Activated B cell treated with CpG ODN at 0.5 μM for 24 hours (primary cell): ENCODE data around the gene ALDH3A2. TPM values are rescaled to one million over a fixed set of nuclear protein-coding genes. Genes with fewer than 3 reads are reported as not detected.
A peak's percentile ranks its signal among the peaks of the same experiment; 100 is the strongest.

Experiments
- ATAC-seq: fragments of 200-7000 bp; cut with Tn5 transposase; one replicate; pipeline ENCODE4 v1.10.0; 2021; ENCODE audit warnings: low read depth, mild to moderate bottlenecking, moderate library complexity
- CTCF ChIA-PET: fragments of 350-600 bp; sonication (Branson Sonifier 250); formaldehyde crosslinking; loops from one replicate; lab custom pipeline; 2021; ENCODE audit warnings: antibody characterized with exemption; lab: Charles Lee
- POLR2A ChIA-PET: fragments of 350-600 bp; sonication (Branson Sonifier 250); formaldehyde crosslinking; loops from one replicate; lab custom pipeline; 2021; ENCODE audit warnings: antibody characterized with exemption; lab: Charles Lee
- DNase-seq: peaks from one replicate; pipeline ENCODE4 v3.0.0; 2022
- H3K27ac Mint-ChIP-seq: one replicate; pipeline ENCODE4 v1.8.0; 2020; ENCODE audit warnings: mixed read lengths
- H3K27me3 Mint-ChIP-seq: one replicate; pipeline ENCODE4 v1.8.0; 2021; ENCODE audit warnings: mixed read lengths
- H3K36me3 Mint-ChIP-seq: one replicate; pipeline ENCODE4 v1.8.0; 2021; ENCODE audit warnings: low read depth, mixed read lengths
- H3K4me1 Mint-ChIP-seq: one replicate; pipeline ENCODE4 v1.8.0; 2021; ENCODE audit warnings: mixed read lengths
- H3K4me3 Mint-ChIP-seq: one replicate; pipeline ENCODE4 v1.8.0; 2020; ENCODE audit warnings: mild to moderate bottlenecking, mixed read lengths
- H3K9me3 Mint-ChIP-seq: one replicate; pipeline ENCODE4 v1.8.0; 2020; ENCODE audit warnings: mixed read lengths
- CTCF ChIP-seq: fragments of 200-600 bp; IDR thresholded peaks from one replicate; pipeline ENCODE4 v1.8.0; 2022; ENCODE audit warnings: antibody characterized with exemption, mild to moderate bottlenecking
- intact Hi-C: fragments of 100-400 bp; cut with micrococcal nuclease; formaldehyde crosslinking; loops from one replicate; pipeline ENCODE4 v1.15.1; 2024
- total RNA-seq: library from RNA; stranded (reverse); gene quantifications from 2 replicates; pipeline ENCODE4 v1.2.3, GENCODE V29; 2022

The ALDH3A2 gene
- total RNA-seq, 1 donor from 2014 or later: 18.3 TPM

DNA sequence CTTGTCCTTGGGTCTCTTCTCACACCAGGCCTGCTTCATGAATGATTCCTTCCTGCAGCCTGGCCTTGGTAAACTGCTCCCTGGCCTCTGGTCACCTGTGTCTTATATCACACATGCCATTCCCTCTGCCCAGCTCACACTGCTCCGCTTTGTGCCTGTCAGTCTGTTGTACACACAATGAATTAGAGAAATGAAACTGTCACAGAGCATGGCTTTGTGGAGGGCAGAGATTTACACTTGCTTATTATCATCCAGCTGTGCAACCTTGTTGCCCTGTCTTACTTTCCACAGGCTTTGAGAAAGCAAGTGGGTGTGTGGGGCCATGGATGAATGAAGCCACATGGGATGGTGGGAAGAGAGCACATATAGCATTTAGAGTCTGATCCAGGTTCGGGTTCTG lies 22.4 kb downstream of the ALDH3A2 start:
- intact Hi-C loops: no loop called here
- no peak overlapping the region for H3K27ac Mint-ChIP-seq
- POLR2A ChIA-PET: interaction anchor here (1.6 kb wide), 1 partner anchor 22 kb away, joined by 5 read pairs; the partner anchor contains the start of gene ALDH3A2
- ATAC-seq (peak; percentile 76), DNase-seq (no peak)
- TF ChIP-seq CTCF: no peak
- CTCF ChIA-PET: interaction anchor here (1.0 kb wide), 1 partner anchor 92 kb away, joined by 3 read pairs; no protein-coding TSS in a partner anchor
- H3K4me1 Mint-ChIP-seq: peaks cover 18% of the 10 kb centered on the region
- H3K27me3 Mint-ChIP-seq: no peaks in the 10 kb centered on the region
- no peaks in the 10 kb centered on the region for H3K9me3 Mint-ChIP-seq
- peaks cover 13% of the 10 kb centered on the region for H3K36me3 Mint-ChIP-seq
- no peak overlapping the region for H3K4me3 Mint-ChIP-seq

GRCh38 chr17:19671433-19671832 lies 22.9 kb downstream of the ALDH3A2 start:
- H3K27me3 Mint-ChIP-seq: no peaks in the 10 kb centered on the region
- no peak for ATAC-seq
- TF ChIP-seq CTCF: no peak
- H3K4me1 Mint-ChIP-seq: peaks cover 18% of the 10 kb centered on the region
- DNase-seq: no peak
- H3K27ac Mint-ChIP-seq: no peak overlapping the region
- peaks cover 15% of the 10 kb centered on the region for H3K36me3 Mint-ChIP-seq
- no peaks in the 10 kb centered on the region for H3K9me3 Mint-ChIP-seq
- ChIA-PET POLR2A (interaction anchor here (1.6 kb wide), 1 partner anchor 23 kb away, joined by 5 read pairs; the partner anchor contains the start of gene ALDH3A2), CTCF (interaction anchor here (1.0 kb wide), 1 partner anchor 91 kb away, joined by 3 read pairs; no protein-coding TSS in a partner anchor)
- intact Hi-C loops: no loop called here
- no peak overlapping the region for H3K4me3 Mint-ChIP-seq

DNA sequence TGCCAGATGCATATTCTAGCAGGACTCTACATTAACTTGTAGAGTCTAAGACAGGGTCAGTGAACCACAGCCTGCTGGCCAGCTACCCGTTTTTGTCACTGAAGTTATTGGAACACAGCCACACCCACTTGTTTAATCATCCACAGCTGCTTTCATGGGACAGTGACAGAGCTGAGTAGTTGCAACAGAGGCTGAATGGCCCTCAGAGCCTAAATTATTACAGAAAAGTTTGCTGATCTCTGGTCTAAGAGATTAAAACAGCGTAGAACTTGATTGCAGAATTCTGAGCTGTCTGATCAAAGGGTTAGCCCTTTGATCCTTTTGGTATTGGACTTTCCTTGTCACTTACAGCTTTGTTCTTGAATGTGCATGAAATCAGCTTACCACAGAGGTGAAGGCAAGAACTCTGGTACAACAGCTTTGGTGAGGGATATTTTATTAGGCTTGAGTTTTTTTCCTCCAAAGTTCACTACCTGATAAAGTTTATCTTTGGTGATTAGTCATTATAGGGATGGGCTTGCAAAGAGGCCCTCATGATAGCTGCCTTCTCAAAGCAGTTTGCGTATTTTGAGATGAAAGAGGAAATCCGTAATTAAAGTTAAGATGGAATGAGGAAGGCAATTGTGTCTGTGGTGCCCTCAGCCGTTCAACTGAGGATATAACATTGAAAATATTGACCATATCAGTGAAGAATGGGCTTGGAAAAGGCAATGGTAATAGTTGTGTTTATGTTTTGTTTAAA lies 23.6 kb downstream of the ALDH3A2 start:
- DNase-seq: no peak

DNA sequence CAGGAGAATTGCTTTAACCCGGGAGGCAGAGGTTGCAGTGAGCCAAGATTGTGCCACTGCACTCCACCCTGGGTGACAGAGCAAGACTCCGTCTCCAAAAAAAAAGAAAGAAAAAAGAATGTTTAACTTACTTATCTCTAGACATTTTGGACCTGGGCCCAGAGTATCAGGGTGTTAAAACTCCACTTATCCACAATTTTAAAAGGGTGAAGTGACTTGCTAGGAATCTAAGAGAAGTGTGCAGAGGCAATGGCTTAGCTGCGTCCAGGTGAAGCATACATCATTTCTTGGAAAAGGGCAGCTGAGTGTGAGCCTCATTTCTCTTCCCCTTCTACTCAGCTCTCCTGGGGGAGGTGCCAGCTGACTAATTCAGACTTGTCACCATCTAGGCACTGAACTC lies 25.1 kb downstream of the ALDH3A2 start:
- CTCF ChIA-PET: no interaction called here
- Mint-ChIP-seq H3K27me3 (no peaks in the 10 kb centered on the region), H3K36me3 (peaks cover 20% of the 10 kb centered on the region)

More for the DNA sequence above, 23.6 kb downstream of the ALDH3A2 start:
- TF ChIP-seq CTCF: no peak
- no peak overlapping the region for H3K27ac Mint-ChIP-seq
- peaks cover 18% of the 10 kb centered on the region for H3K4me1 Mint-ChIP-seq
- peaks cover 18% of the 10 kb centered on the region for H3K36me3 Mint-ChIP-seq
- no peak for ATAC-seq
- no peaks in the 10 kb centered on the region for H3K9me3 Mint-ChIP-seq
- ChIA-PET CTCF (no interaction called here), POLR2A (no interaction called here)
- intact Hi-C loops: no loop called here
- H3K27me3 Mint-ChIP-seq: no peaks in the 10 kb centered on the region
- H3K4me3 Mint-ChIP-seq: no peak overlapping the region

More for the DNA sequence above, 25.1 kb downstream of the ALDH3A2 start:
- DNase-seq: no peak
- H3K27ac Mint-ChIP-seq: no peak overlapping the region
- POLR2A ChIA-PET: no interaction called here
- no peak for ATAC-seq
- TF ChIP-seq CTCF: no peak
- no peaks in the 10 kb centered on the region for H3K9me3 Mint-ChIP-seq
- peaks cover 18% of the 10 kb centered on the region for H3K4me1 Mint-ChIP-seq
- H3K4me3 Mint-ChIP-seq: no peak overlapping the region
- intact Hi-C loops: no loop called here
